ENCODE results near the gene ACAD8.

The ACAD8 gene

DNA sequence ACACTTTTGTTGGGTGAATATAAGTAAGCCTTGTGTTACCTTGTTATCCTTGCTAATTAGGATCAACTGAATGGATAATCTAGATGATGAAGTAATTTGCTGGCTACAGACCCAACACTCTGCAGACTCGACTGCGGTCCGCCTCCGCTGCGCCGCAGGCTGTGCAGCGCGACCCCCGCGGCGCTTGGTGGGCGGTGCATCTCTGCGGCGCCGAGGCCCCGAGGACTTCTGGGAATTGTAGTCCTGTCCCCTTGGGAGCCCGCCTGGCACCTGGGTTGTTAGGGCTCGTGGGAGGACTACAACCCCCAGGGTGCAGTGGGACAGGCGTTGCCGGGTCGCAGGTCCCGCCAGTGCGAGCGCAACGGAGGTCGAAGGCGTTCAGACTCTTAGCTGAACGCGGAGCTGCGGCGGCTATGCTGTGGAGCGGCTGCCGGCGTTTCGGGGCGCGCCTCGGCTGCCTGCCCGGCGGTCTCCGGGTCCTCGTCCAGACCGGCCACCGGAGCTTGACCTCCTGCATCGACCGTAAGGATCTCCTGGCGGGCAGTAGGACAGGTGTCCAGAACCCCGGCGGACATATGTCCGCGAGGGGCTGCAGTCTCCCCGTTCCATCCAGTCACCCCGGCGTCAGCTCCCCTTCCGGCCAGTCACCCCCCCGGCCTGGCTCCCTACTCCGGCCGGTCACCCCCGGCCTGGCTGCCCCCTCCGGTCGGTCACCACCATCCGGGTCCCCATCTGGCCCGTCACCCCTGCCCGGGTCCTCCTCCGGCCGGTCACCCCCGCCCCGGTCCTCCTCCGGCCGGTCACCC is at the start of gene ACAD8, which contains the start of gene THYN1:
Gene ACAD8 (plus strand): TSS at position 381 of the 806 bp plus-strand sequence. CDS start 33 bp downstream, at position 414.
Gene THYN1 (minus strand): TSS at position 165 of the 806 bp plus-strand sequence. CDS start 470 bp downstream, outside the sequence.
- ChIA-PET POLR2A (interaction anchor here (0.9 to 3.4 kb wide), 5 partner anchors 9 to 29 kb away, joined by 3 to 22 read pairs (median 5); partner anchors contain the start of genes GLB1L3, NCAPD3 and VPS26B), CTCF (interaction anchor here (1.6 kb wide), 1 partner anchor 20 kb away, joined by 4 read pairs; no protein-coding TSS in a partner anchor)
- peak; percentile 99 for DNase-seq (ENCODE audit: extremely low spot score)
- TF ChIP-seq CTBP1 (IDR thresholded peaks at IDR 0.05; ENCODE audit: borderline replicate concordance) (no peak), SUZ12 (IDR thresholded peaks at IDR 0.05) (peak; percentile 67; the same call in 1 of the 2 replicates), L3MBTL2 (conservative IDR thresholded peaks at IDR 0.05) (0 out of 2 replicates have a peak, but pooled peaks have one; percentile 10)
- TF ChIP-seq, protein P1, sequence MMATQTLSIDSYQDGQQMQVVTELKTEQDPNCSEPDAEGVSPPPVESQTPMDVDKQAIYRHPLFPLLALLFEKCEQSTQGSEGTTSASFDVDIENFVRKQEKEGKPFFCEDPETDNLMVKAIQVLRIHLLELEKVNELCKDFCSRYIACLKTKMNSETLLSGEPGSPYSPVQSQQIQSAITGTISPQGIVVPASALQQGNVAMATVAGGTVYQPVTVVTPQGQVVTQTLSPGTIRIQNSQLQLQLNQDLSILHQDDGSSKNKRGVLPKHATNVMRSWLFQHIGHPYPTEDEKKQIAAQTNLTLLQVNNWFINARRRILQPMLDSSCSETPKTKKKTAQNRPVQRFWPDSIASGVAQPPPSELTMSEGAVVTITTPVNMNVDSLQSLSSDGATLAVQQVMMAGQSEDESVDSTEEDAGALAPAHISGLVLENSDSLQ (IDR thresholded peaks at IDR 0.05): no peak

DNA sequence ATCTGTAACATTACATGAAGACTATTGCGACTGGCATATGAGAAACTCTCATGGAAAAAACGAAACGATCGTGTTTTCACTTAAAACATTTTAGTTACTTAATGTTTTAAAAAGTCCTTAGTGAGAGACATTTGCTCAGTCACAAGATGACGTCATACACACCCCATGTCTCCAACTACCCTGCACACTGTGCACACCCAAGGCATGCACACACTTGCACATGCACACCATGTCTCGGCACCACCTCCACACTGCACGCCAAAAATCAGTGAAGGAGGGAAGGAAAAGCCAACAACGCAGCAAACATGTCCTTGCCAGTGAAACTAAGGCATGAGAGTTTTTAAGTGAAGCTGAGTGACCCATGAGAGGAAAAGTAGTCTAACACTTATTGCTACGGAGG is 47.6 kb upstream of the ACAD8 start:
- ChIA-PET CTCF (no interaction called here), POLR2A (interaction anchor here (0.8 kb wide), 1 partner anchor 19 kb away, joined by 3 read pairs; the partner anchor contains the start of genes NCAPD3 and VPS26B)
- TF ChIP-seq CTBP1 (IDR thresholded peaks at IDR 0.05; ENCODE audit: borderline replicate concordance): no peak
- DNase-seq (ENCODE audit: extremely low spot score): no peak

DNA sequence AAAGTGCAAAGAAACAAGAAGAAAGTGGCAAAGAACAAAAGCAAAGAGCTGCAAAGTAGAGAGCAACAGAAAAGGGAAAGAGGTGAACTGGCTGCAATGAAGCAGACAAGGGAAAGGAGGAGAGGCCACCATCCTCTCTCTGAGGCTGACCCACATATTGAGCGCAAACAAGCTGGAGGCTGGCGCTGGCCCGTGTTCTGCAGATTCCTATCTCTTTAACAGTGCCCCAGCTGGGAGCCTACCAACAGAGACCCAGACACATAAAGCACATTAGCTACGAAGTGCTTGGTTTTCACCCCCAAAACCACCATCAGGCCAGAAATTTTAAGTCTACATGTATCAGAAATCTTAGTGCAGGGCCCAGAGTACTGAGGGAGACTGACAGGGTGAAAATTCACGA is 47.2 kb upstream of the ACAD8 start:
- TF ChIP-seq HDGF (IDR thresholded peaks at IDR 0.05; ENCODE audit: borderline replicate concordance): no peak
- ChIA-PET CTCF (no interaction called here), POLR2A (interaction anchor here (0.8 kb wide), 1 partner anchor 18 kb away, joined by 3 read pairs; the partner anchor contains the start of genes NCAPD3 and VPS26B)
- DNase-seq (ENCODE audit: extremely low spot score): no peak

DNA sequence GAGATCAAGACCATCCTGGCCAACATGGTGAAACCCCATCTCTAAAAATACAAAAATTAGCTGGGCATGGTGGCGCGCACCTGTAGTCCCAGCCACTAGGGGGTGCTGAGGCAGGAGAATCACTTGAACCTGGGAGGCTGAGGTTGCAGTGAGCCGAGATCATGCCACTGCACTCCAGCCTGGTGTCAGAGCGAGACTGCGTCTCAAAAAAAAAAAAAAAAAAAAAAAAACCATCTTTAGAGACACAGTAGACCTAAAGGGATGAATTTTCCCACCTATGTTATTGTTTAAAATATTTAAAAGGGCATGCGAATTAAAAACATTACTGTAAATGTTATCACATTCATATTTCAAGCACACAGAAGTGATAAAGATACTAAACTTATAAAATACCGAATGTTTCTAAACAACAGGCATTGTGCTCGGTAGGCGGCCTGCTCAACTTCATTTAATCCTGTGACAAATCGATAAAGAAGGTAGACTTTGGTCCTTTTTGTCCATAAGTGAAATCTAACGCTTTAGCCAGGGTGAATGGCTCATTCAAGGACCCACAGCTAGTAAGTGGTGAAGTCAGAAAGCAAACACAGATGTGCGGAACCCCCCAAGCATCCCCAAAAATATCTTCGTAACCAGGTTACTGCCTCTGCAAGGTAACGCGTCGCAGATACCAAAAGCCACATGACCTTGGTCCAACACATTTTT is 45.7 kb upstream of the ACAD8 start:
- TF ChIP-seq NFRKB (IDR thresholded peaks at IDR 0.05) (no peak), ZNF384 (IDR thresholded peaks at IDR 0.05) (0 out of 2 replicates have a peak, but pooled peaks have one; percentile 44)
- no peak for DNase-seq (ENCODE audit: extremely low spot score)
- POLR2A ChIA-PET: interaction anchor here (3.2 kb wide), 1 partner anchor 16 kb away, joined by 13 read pairs; the partner anchor contains the start of genes NCAPD3 and VPS26B
- CTCF ChIA-PET: interaction anchor here (0.7 to 0.9 kb wide), 2 partner anchors 13 to 19 kb away, joined by 3 read pairs; no protein-coding TSS in a partner anchor

DNA sequence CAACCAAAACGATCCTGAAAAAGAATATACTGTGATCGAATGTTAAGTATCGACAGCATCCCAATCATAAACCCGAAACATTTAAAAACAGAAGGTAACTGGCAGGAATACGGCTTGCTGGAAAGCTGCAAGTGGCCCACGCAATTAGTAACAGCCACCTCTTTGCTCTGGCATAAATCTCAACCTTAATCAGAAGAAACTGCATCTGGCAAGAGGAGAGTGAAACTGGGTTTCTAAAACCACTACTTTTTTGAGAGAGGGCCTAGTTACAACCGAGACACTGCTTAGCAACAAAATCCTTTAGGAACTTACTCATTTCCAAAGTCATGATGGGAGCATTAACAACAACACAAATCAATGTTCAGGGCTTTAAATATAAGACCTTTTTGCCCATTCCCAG is 37.5 kb upstream of the ACAD8 start:
- CTCF ChIA-PET: no interaction called here
- no peak for TF ChIP-seq ARNT (IDR thresholded peaks at IDR 0.05)
- TF ChIP-seq ZNF384 (IDR thresholded peaks at IDR 0.05): no peak
- no peak for TF ChIP-seq CTBP1 (IDR thresholded peaks at IDR 0.05; ENCODE audit: borderline replicate concordance)
- TF ChIP-seq LEF1 (IDR thresholded peaks at IDR 0.05; ENCODE audit: borderline replicate concordance): no peak
- no peak for TF ChIP-seq FOXA1 (IDR thresholded peaks at IDR 0.05)
- TF ChIP-seq HDGF (IDR thresholded peaks at IDR 0.05; ENCODE audit: borderline replicate concordance): no peak
- TF ChIP-seq SP1 (IDR thresholded peaks at IDR 0.05): no peak
- TF ChIP-seq TARDBP (IDR thresholded peaks at IDR 0.05): no peak
- TF ChIP-seq L3MBTL2 (conservative IDR thresholded peaks at IDR 0.05): no peak
- no peak for DNase-seq (ENCODE audit: extremely low spot score)
- POLR2A ChIA-PET: no interaction called here

DNA sequence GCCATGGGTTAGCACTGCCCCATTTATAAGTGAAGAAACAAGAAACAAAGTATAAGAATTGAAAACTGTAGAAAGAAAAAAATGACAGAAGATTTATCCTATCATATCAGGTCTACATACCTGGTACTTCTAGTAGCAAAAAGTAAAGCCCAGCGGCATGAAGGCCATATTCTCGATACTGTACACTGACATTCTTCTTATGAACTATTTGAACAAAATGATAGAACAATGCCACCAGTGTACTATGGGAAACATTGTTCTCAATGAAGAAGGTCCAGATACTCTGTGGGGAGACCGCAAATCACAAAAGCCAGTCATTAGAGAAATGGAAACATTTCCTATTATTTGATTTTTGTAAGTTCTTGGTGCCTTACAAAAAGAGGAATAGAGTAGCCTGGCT is 36.6 kb upstream of the ACAD8 start:
- CTCF ChIA-PET: no interaction called here

DNA sequence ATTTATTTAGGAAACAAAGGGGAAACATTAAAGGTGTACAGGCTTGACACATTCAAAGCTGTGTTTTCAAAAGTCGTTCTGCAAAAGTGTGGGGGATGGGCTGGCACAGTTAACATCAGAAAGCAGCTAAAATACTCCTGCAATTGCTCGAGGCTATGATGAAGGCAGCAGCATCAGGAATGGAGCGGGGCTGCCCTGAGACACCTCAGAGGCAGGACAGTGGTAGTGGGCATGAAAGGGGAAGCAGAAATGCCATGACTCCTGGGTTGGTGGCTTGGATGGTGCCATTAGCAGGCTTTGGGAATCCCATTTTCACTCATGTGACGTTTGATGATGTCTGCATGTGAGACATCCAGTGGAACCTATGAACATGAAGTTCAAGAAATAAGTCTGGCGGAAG is 30.2 kb upstream of the ACAD8 start:
- DNase-seq (ENCODE audit: extremely low spot score): no peak
- TF ChIP-seq L3MBTL2 (conservative IDR thresholded peaks at IDR 0.05) (no peak), CTBP1 (IDR thresholded peaks at IDR 0.05; ENCODE audit: borderline replicate concordance) (no peak), FOXA1 (IDR thresholded peaks at IDR 0.05) (no peak), TARDBP (IDR thresholded peaks at IDR 0.05) (no peak), SP1 (IDR thresholded peaks at IDR 0.05) (no peak), NFRKB (IDR thresholded peaks at IDR 0.05) (no peak), ARNT (IDR thresholded peaks at IDR 0.05) (no peak), ZNF384 (IDR thresholded peaks at IDR 0.05) (no peak), SUZ12 (IDR thresholded peaks at IDR 0.05) (no peak), HDGF (IDR thresholded peaks at IDR 0.05; ENCODE audit: borderline replicate concordance) (no peak), FOXM1 (IDR thresholded peaks at IDR 0.05; ENCODE audit: borderline replicate concordance) (no peak), BHLHE40 (IDR thresholded peaks at IDR 0.05; ENCODE audit: borderline replicate concordance) (no peak), FOXK2 (IDR thresholded peaks at IDR 0.05) (no peak), ELF4 (IDR thresholded peaks at IDR 0.05) (no peak), LEF1 (IDR thresholded peaks at IDR 0.05; ENCODE audit: borderline replicate concordance) (no peak)
- TF ChIP-seq, protein P1 (IDR thresholded peaks at IDR 0.05): no peak
- CTCF ChIA-PET: no interaction called here
- POLR2A ChIA-PET: interaction anchor here (0.8 to 2.5 kb wide), 12 partner anchors 11 to 189 kb away, joined by 3 to 25 read pairs (median 8); partner anchors contain the start of genes ACAD8, GLB1L3 and THYN1

More for the DNA sequence above, 36.6 kb upstream of the ACAD8 start:
- POLR2A ChIA-PET: no interaction called here
- TF ChIP-seq FOXK2 (IDR thresholded peaks at IDR 0.05): no peak
- no peak for TF ChIP-seq SP1 (IDR thresholded peaks at IDR 0.05)
- no peak for TF ChIP-seq SUZ12 (IDR thresholded peaks at IDR 0.05)
- TF ChIP-seq HDGF (IDR thresholded peaks at IDR 0.05; ENCODE audit: borderline replicate concordance): no peak
- TF ChIP-seq FOXM1 (IDR thresholded peaks at IDR 0.05; ENCODE audit: borderline replicate concordance): no peak
- no peak for TF ChIP-seq BHLHE40 (IDR thresholded peaks at IDR 0.05; ENCODE audit: borderline replicate concordance)
- TF ChIP-seq LEF1 (IDR thresholded peaks at IDR 0.05; ENCODE audit: borderline replicate concordance): no peak
- DNase-seq (ENCODE audit: extremely low spot score): no peak

Data from HEK293T (cell line).